SK-N-SH (cell line): Measurements from ENCODE around the gene FOXB1.

ENCODE experiments used
- CTCF ChIP-seq: fragments of 200-600 bp; sonication (generic); IDR thresholded peaks from 2 replicates; pipeline ENCODE4 v1.6.1; 2017; ENCODE audit warnings: antibody characterized with exemption, mild to moderate bottlenecking, moderate library complexity
- EP300 ChIP-seq, 2 experiments: IDR thresholded peaks; 2 replicates each; pipeline versions ENCODE4 v1.4.0 to v1.6.1; 2012; ENCODE audit warnings: borderline replicate concordance in 1 of 2, low read depth in 1 of 2, low read length in 1 of 2
- EZH2phosphoT487 ChIP-seq: fragments of 200-600 bp; sonication (generic); IDR thresholded peaks from 2 replicates; pipeline ENCODE4 v1.6.1; 2017; ENCODE audit warnings: low read depth, mixed run types, mild to moderate bottlenecking, antibody characterized with exemption, moderate library complexity, borderline replicate concordance
- FOXM1 ChIP-seq: IDR thresholded peaks from 2 replicates; pipeline ENCODE4 v1.4.0; 2012; ENCODE audit warnings: low read depth, mild to moderate bottlenecking
- NRF1 ChIP-seq: IDR thresholded peaks from 2 replicates; pipeline ENCODE4 v1.6.1; 2012; ENCODE audit warnings: low read depth, mild to moderate bottlenecking, low read length
- POLR2AphosphoS5 ChIP-seq: IDR thresholded peaks from 2 replicates; pipeline ENCODE4 v1.6.1; 2012; ENCODE audit warnings: low read depth, low read length
- RCOR1 ChIP-seq: fragments of 150-350 bp; IDR thresholded peaks from 2 replicates; pipeline ENCODE4 v1.6.1; 2017; ENCODE audit warnings: antibody characterized with exemption, low read length
- TAF1 ChIP-seq: IDR thresholded peaks from 2 replicates; pipeline ENCODE4 v1.6.1; 2012; ENCODE audit warnings: low read depth, mild to moderate bottlenecking, low read length, moderate library complexity, borderline replicate concordance
- TEAD4 ChIP-seq: IDR thresholded peaks from 2 replicates; pipeline ENCODE4 v1.4.0; 2012; ENCODE audit warnings: mild to moderate bottlenecking, borderline replicate concordance; ENCODE audit not compliant: insufficient read depth
- YY1 ChIP-seq: IDR thresholded peaks from 2 replicates; pipeline ENCODE4 v1.4.0; 2012; ENCODE audit warnings: low read depth, mild to moderate bottlenecking
- ZBTB33 ChIP-seq: IDR thresholded peaks from 2 replicates; pipeline ENCODE4 v1.4.0; 2012; ENCODE audit warnings: low read depth, borderline replicate concordance
- TF ChIP-seq, protein P1 (sequence below): IDR thresholded peaks from 2 replicates; pipeline ENCODE4; 2012

GRCh38 chr15:60004846-60005351, 788 bp downstream of the FOXB1 start:
- TF ChIP-seq CTCF: no peak
- TF ChIP-seq, protein P1, sequence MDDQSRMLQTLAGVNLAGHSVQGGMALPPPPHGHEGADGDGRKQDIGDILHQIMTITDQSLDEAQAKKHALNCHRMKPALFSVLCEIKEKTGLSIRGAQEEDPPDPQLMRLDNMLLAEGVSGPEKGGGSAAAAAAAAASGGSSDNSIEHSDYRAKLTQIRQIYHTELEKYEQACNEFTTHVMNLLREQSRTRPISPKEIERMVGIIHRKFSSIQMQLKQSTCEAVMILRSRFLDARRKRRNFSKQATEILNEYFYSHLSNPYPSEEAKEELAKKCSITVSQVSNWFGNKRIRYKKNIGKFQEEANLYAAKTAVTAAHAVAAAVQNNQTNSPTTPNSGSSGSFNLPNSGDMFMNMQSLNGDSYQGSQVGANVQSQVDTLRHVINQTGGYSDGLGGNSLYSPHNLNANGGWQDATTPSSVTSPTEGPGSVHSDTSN: no peak
- TF ChIP-seq POLR2AphosphoS5: no peak
- no peak for TF ChIP-seq YY1
- TF ChIP-seq NRF1: no peak
- TF ChIP-seq TAF1: no peak
- no peak for TF ChIP-seq EZH2phosphoT487
- TF ChIP-seq FOXM1: no peak
- no peak for TF ChIP-seq TEAD4
- TF ChIP-seq EP300 (IDR thresholded peaks at IDR 0.05; ENCODE audit: borderline replicate concordance in 1 of 2, low read depth in 1 of 2, low read length in 1 of 2): no peak
- TF ChIP-seq RCOR1: no peak
- TF ChIP-seq ZBTB33: no peak
